IMR-90 (cell line): ENCODE results near the gene ESR1. TPM values are rescaled to one million over a fixed set of nuclear protein-coding genes. Genes with fewer than 3 reads are reported as not detected.

Experiments
- ATAC-seq: fragments of 200-7000 bp; cut with Tn5 transposase; 2 replicates; pipeline ENCODE4 v1.9.1; 2020; ENCODE audit warnings: low read depth, mild to moderate bottlenecking, moderate library complexity
- BruUV-seq: library from RNA; stranded (reverse); fragments of 400-500 nt; replicated peaks from 2 replicates; lab custom pipeline; 2021; lab: Mats Ljungman, UMichigan
- CTCF ChIA-PET: fragments of 300-600 bp; formaldehyde crosslinking; extraction: SDS; loops from one replicate; lab custom pipeline; 2021; ENCODE audit warnings: antibody characterized with exemption; lab: Yijun Ruan, JAX
- POLR2A ChIA-PET: fragments of 300-600 bp; sonication (Branson Sonifier 250); formaldehyde crosslinking; loops from one replicate; lab custom pipeline; 2022; ENCODE audit warnings: antibody characterized with exemption; ENCODE audit not compliant: unreplicated experiment; lab: Charles Lee
- DNase-seq: peaks from one replicate; pipeline ENCODE4 v3.0.0; 2013
- H2AFZ ChIP-seq: replicated peaks from 2 replicates; pipeline ENCODE3; 2013; ENCODE audit warnings: low read length, mild to moderate bottlenecking; ENCODE audit not compliant: poor library complexity
- H2AK5ac ChIP-seq: 2 replicates; pipeline ENCODE4 v1.6.1; 2013; ENCODE audit warnings: low read depth, low read length, inconsistent platforms
- H2AK9ac ChIP-seq: replicated peaks from 2 replicates; pipeline ENCODE3; 2013; ENCODE audit warnings: mild to moderate bottlenecking, low read depth, low read length, moderate library complexity; ENCODE audit not compliant: poor library complexity
- H2BK120ac ChIP-seq: 2 replicates; pipeline ENCODE4 v1.6.1; 2013; ENCODE audit warnings: low read depth, low read length, inconsistent platforms
- H2BK15ac ChIP-seq: 3 replicates; pipeline ENCODE4 v1.6.1; 2013; ENCODE audit warnings: low read depth, low read length, inconsistent platforms
- H2BK20ac ChIP-seq: 2 replicates; pipeline ENCODE4 v1.6.1; 2013; ENCODE audit warnings: low read depth, mild to moderate bottlenecking, inconsistent platforms, low read length, moderate library complexity
- H2BK5ac ChIP-seq: 2 replicates; pipeline ENCODE4 v1.6.1; 2013; ENCODE audit warnings: mild to moderate bottlenecking, low read depth, low read length, inconsistent platforms; ENCODE audit not compliant: poor library complexity, severe bottlenecking
- H3K14ac ChIP-seq: replicated peaks from 2 replicates; pipeline ENCODE4 v1.6.1; 2013; ENCODE audit warnings: low read depth, low read length, inconsistent platforms
- H3K18ac ChIP-seq: 2 replicates; pipeline ENCODE4 v1.6.1; 2013; ENCODE audit warnings: low read depth, low read length, control low read depth
- H3K23ac ChIP-seq: 2 replicates; pipeline ENCODE4 v1.6.1; 2013; ENCODE audit warnings: low read depth, low read length, inconsistent platforms
- H3K27ac ChIP-seq: 2 replicates; pipeline ENCODE4 v1.5.1; 2013; ENCODE audit warnings: mild to moderate bottlenecking, control low read depth, low read length; ENCODE audit not compliant: insufficient read depth
- H3K27me3 ChIP-seq: 2 replicates; pipeline ENCODE4 v1.6.1; 2013; ENCODE audit warnings: low read length; ENCODE audit not compliant: control insufficient read depth, insufficient read depth
- H3K36me3 ChIP-seq: 2 replicates; pipeline ENCODE4 v1.6.1; 2013; ENCODE audit warnings: low read length, mixed read lengths; ENCODE audit not compliant: control insufficient read depth, insufficient read depth
- H3K4ac ChIP-seq: 2 replicates; pipeline ENCODE4 v1.6.1; 2013; ENCODE audit warnings: low read depth, low read length, inconsistent platforms
- H3K4me1 ChIP-seq: 2 replicates; pipeline ENCODE4 v1.6.1; 2013; ENCODE audit warnings: low read length, mixed read lengths; ENCODE audit not compliant: control insufficient read depth, insufficient read depth
- H3K4me2 ChIP-seq: 2 replicates; pipeline ENCODE4 v1.6.1; 2013; ENCODE audit warnings: low read depth, mild to moderate bottlenecking, control low read depth, low read length, moderate library complexity
- H3K4me3 ChIP-seq: 2 replicates; pipeline ENCODE4 v1.5.1; 2013; ENCODE audit warnings: low read depth, mild to moderate bottlenecking, control low read depth, low read length, moderate library complexity; ENCODE audit not compliant: insufficient read depth
- H3K56ac ChIP-seq: 2 replicates; pipeline ENCODE4 v1.6.1; 2013; ENCODE audit warnings: low read length, inconsistent platforms; ENCODE audit not compliant: insufficient read depth; ENCODE audit errors: extremely low read depth
- H3K79me1 ChIP-seq, 2 experiments: 2 replicates each; pipeline ENCODE4 v1.6.1; 2013; ENCODE audit warnings: low read length in 2 of 2, inconsistent platforms in 1 of 2, low read depth in 1 of 2
- H3K9ac ChIP-seq: 2 replicates; pipeline ENCODE4 v1.6.1; 2013; ENCODE audit warnings: low read depth, low read length, control low read depth
- H3K9me1 ChIP-seq: 2 replicates; pipeline ENCODE4 v1.6.1; 2013; ENCODE audit warnings: low read length, inconsistent platforms; ENCODE audit not compliant: insufficient read depth
- H3K9me3 ChIP-seq: 2 replicates; pipeline ENCODE4 v1.6.1; 2013; ENCODE audit warnings: low read length; ENCODE audit not compliant: control insufficient read depth, insufficient read depth
- H4K20me1 ChIP-seq: 2 replicates; pipeline ENCODE4 v1.6.1; 2013; ENCODE audit warnings: low read length, inconsistent platforms; ENCODE audit not compliant: insufficient read depth
- H4K5ac ChIP-seq: 2 replicates; pipeline ENCODE4 v1.6.1; 2013; ENCODE audit warnings: mild to moderate bottlenecking, low read depth, low read length, control low read depth
- H4K8ac ChIP-seq, 2 experiments: 2 replicates each; pipeline ENCODE4 v1.6.1; 2013; ENCODE audit warnings: low read depth in 2 of 2, low read length in 2 of 2, control low read depth in 1 of 2, inconsistent platforms in 1 of 2
- H4K91ac ChIP-seq: 2 replicates; pipeline ENCODE4 v1.6.1; 2013; ENCODE audit warnings: low read depth, low read length, inconsistent platforms; ENCODE audit not compliant: insufficient read depth
- BHLHE40 ChIP-seq: fragments of 150-350 bp; IDR thresholded peaks from 2 replicates; pipeline ENCODE4 v1.6.1; 2016; ENCODE audit warnings: mild to moderate bottlenecking, low read depth, low read length
- CEBPB ChIP-seq: IDR thresholded peaks from 2 replicates; pipeline ENCODE4 v1.6.1; 2012; ENCODE audit warnings: low read depth, low read length, improper control_type of control experiment
- CHD1 ChIP-seq: IDR thresholded peaks from 2 replicates; pipeline ENCODE4 v1.6.1; 2012; ENCODE audit warnings: low read depth, low read length, improper control_type of control experiment
- ELK1 ChIP-seq: fragments of 150-350 bp; IDR thresholded peaks from 2 replicates; pipeline ENCODE4 v1.6.1; 2016; ENCODE audit warnings: low read depth, mild to moderate bottlenecking, low read length, moderate library complexity, borderline replicate concordance
- FOS ChIP-seq: fragments of 150-350 bp; IDR thresholded peaks from 2 replicates; pipeline ENCODE4 v1.6.1; 2016; ENCODE audit warnings: low read depth, low read length
- MAFK ChIP-seq: IDR thresholded peaks from 2 replicates; pipeline ENCODE4 v1.6.1; 2012; ENCODE audit warnings: low read depth, low read length, improper control_type of control experiment
- MXI1 ChIP-seq: IDR thresholded peaks from 2 replicates; pipeline ENCODE4 v1.6.1; 2012; ENCODE audit warnings: low read depth, mild to moderate bottlenecking, low read length, moderate library complexity, borderline replicate concordance
- POLR2A ChIP-seq: IDR thresholded peaks from 2 replicates; pipeline ENCODE4 v1.6.1; 2012; ENCODE audit warnings: mild to moderate bottlenecking, low read depth, low read length
- RAD21 ChIP-seq: IDR thresholded peaks from 2 replicates; pipeline ENCODE4 v1.6.1; 2012; ENCODE audit warnings: low read length, improper control_type of control experiment
- RCOR1 ChIP-seq: IDR thresholded peaks from 2 replicates; pipeline ENCODE4 v1.6.1; 2012; ENCODE audit warnings: mild to moderate bottlenecking, low read length, improper control_type of control experiment; ENCODE audit not compliant: insufficient replicate concordance
- RFX5 ChIP-seq: IDR thresholded peaks from 2 replicates; pipeline ENCODE4 v1.8.0; 2012; ENCODE audit warnings: low read depth, mild to moderate bottlenecking, low read length, moderate library complexity
- SMC3 ChIP-seq: fragments of 150-350 bp; IDR thresholded peaks from 2 replicates; pipeline ENCODE4 v1.6.1; 2016; ENCODE audit warnings: low read depth, mild to moderate bottlenecking, antibody characterized with exemption, low read length, moderate library complexity
- USF2 ChIP-seq: fragments of 150-350 bp; IDR thresholded peaks from 2 replicates; pipeline ENCODE4 v1.6.1; 2017; ENCODE audit warnings: mild to moderate bottlenecking, antibody characterized with exemption, low read length, low read depth
- WGBS, 2 experiments: methylation state at CpG; one replicate each; pipeline versions ENCODE4 v1.1.5 to v1.1.7; 2013; ENCODE audit warnings: missing lambda C conversion rate in 2 of 2; ENCODE audit not compliant: insufficient read length in 1 of 2; ENCODE audit errors: extremely low coverage in 2 of 2; 5-methylcytosine and 5-hydroxymethylcytosine counted together
- dilution Hi-C: fragments of 300-500 bp; cut with HindIII; formaldehyde crosslinking; loops from one replicate; pipeline ENCODE4 v1.14.3; 2018; ENCODE audit warnings: low sequenced_read_pairs; ENCODE audit not compliant: unreplicated experiment
- in situ Hi-C: fragments of 300-500 bp; cut with MboI; formaldehyde crosslinking; loops from 3 replicates; pipeline ENCODE4 v1.14.3; 2019; ENCODE audit warnings: low sequenced_read_pairs, inconsistent platforms, mixed read lengths
- intact Hi-C: fragments of 100-400 bp; cut with micrococcal nuclease; formaldehyde crosslinking; loops from 2 replicates; pipeline ENCODE4 v1.10.0; 2022
- polyA plus RNA-seq, 3 experiments: library from polyadenylated mRNA; depleted of rRNA; stranded (reverse); fragments of >200 nt; gene quantifications; 2 replicates each; pipeline ENCODE4 v1.2.3, GENCODE V29; 2012; ENCODE audit warnings: low replicate concordance in 1 of 3
- total RNA-seq: library from RNA; depleted of rRNA; stranded (reverse); fragments of >200 nt; gene quantifications from 2 replicates; pipeline ENCODE4 v1.2.3, GENCODE V29; 2012

The ESR1 gene
- total and polyA plus RNA-seq, 2 of the 4 experiments (the other 2 are of a cell fraction), result not detected

- CTCF ChIA-PET, result no interaction called here
- no peak for TF ChIP-seq SMC3
- TF ChIP-seq MAFK, result no peak
- TF ChIP-seq CEBPB, result no peak
- TF ChIP-seq RAD21, result no peak
- no peak for TF ChIP-seq BHLHE40
- TF ChIP-seq USF2, result no peak
- no peak for TF ChIP-seq FOS
- TF ChIP-seq CHD1, result no peak
- TF ChIP-seq MXI1, result no peak
- no peak for TF ChIP-seq RFX5
- TF ChIP-seq POLR2A, result no peak
- no peak for TF ChIP-seq RCOR1
- no peak for TF ChIP-seq ELK1
Measured at GRCh38 chr6:151804585-151805285, 2.7 kb upstream of the ESR1 start.

More at GRCh38 chr6:151804585-151805285, 2.7 kb upstream of the ESR1 start:
- Histone ChIP-seq H3K79me1 (no peaks in the 10 kb centered on the region), H3K4me3 (no peak overlapping the region), H3K9ac (no peak overlapping the region), H3K56ac (no peak overlapping the region), H3K18ac (no peak overlapping the region), H4K91ac (no peak overlapping the region), H2BK20ac (no peak overlapping the region), H3K36me3 (no peaks in the 10 kb centered on the region), H2AK9ac (no peak overlapping the region), H3K14ac (no peak overlapping the region), H4K20me1 (no peaks in the 10 kb centered on the region), H3K4ac (no peak overlapping the region), H3K27me3 (peaks cover 31% of the 10 kb centered on the region), H3K9me1 (no peaks in the 10 kb centered on the region), H3K23ac (no peak overlapping the region), H3K4me1 (no peaks in the 10 kb centered on the region; the same call in 1 of the 2 replicates), H3K9me3 (no peaks in the 10 kb centered on the region), H2AFZ (no peak overlapping the region), H2BK15ac (no peak overlapping the region), H2BK5ac (no peak overlapping the region), H4K5ac (no peak overlapping the region), H3K4me2 (no peak overlapping the region), H2AK5ac (no peak overlapping the region), H2BK120ac (no peak overlapping the region), H4K8ac (no peak overlapping the region), H3K27ac (no peak overlapping the region)
- dilution Hi-C loops, result no loop called here
- BruUV-seq, result no TSS peak
- intact Hi-C loops, result no loop called here
- no peak for DNase-seq
- POLR2A ChIA-PET, result no interaction called here
- ATAC-seq, result no peak
- in situ Hi-C loops, result no loop called here
- no CpG with 5 or more reads among the region's 11 CpGs for WGBS, 2 experiments
